ENCODE measurements around the gene NCF2.
A peak's percentile ranks its signal among the peaks of the same experiment; 100 is the strongest.

Gene NCF2

GRCh38 chr1:183582021-183582713, 8.1 kb downstream of the NCF2 start:
- no peak for DNase-seq

DNA sequence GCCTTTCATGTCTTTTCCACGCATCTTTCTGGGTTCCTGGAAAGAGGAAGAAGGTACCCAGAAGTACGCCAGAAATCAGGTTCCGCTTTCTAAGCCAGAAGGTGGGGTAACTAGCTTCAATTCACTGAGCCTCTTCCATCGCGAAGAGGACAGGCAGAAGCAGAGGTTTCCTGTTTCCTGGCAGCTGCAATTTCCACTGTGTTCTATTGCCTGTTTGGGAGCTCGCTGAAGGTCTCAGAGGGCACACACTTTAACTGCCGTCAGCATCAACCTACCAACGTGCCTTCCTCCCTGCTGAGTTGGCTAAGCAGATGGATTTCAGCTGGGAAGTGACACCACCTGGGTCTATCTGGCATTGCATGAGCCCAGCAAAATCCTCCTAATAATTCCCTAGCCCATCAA, 10.0 kb downstream of the NCF2 start:
- peak; percentile 82 for DNase-seq

DNA sequence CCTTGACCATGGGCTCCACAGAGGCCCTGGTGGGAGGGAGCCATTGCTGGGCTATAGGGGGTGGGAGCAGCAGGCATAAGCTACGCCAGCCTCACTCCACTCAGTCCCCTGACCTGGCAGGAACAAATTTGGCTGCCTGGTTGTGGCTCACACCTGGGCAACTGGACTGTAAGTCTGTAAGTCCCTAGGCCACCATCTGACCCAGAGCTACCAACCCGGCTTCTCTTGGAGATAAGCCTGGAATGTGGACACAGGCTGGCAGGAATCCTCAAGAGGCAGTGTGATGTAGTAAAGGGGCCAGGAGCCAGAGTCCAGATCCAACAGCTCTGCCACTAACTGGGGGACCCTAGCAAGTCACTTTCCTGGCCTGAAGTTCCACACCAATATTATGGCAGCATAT, 11.4 kb downstream of the NCF2 start:
- DNase-seq, result no peak

GRCh38 chr1:183577897-183578465, 12.3 kb downstream of the NCF2 start:
- DNase-seq, result no peak

GRCh38 chr1:183576537-183576936, 13.7 kb downstream of the NCF2 start:
- no peak for DNase-seq

DNA sequence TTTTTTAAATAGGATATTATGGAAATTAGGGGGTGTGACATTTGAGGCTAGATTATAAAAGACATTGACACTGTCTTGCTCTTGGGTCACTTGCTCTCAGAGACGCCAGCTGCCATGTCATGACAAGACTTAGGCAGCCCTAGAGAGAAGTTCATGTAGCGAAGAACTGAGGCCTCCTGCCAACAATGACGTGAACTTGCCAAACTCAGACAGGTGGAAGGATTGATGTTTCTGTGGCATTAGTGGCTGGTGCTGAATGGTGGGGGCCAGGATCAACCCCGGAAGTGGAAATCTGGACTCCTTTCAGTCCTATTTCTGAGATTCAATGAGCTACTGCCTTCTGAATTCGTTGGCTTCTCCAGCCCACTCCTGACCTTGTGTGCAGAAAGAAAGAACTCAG, 14.7 kb downstream of the NCF2 start:
- no peak for DNase-seq

- no peak for DNase-seq
Measured at GRCh38 chr1:183572721-183573120, 17.5 kb downstream of the NCF2 start.

GRCh38 chr1:183571678-183572268, 18.5 kb downstream of the NCF2 start:
- DNase-seq, result no peak

- DNase-seq, result no peak
Measured at GRCh38 chr1:183570451-183570850, 19.8 kb downstream of the NCF2 start.

- no peak for DNase-seq
Measured at GRCh38 chr1:183569801-183570200, 20.5 kb downstream of the NCF2 start.

DNA sequence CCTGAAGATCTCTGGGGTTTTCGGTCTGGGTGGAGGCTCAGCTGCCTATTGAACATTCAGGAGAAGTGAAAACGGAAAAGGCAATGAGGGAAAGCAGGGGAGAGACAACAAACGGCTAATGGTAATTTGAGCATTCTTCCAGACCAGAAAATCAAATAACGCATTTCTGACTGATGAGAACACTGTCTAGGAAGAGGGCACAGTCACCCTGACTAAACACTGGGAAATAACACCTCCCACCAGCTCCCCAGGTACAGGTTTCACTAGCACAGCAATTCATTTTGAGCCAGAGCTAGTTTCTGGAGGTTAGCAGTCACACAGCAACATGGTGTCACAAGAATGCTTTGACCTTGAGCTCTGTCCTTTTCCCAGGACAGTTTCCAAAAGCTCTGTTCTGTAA, 21.1 kb downstream of the NCF2 start:
- no peak for DNase-seq

DNA sequence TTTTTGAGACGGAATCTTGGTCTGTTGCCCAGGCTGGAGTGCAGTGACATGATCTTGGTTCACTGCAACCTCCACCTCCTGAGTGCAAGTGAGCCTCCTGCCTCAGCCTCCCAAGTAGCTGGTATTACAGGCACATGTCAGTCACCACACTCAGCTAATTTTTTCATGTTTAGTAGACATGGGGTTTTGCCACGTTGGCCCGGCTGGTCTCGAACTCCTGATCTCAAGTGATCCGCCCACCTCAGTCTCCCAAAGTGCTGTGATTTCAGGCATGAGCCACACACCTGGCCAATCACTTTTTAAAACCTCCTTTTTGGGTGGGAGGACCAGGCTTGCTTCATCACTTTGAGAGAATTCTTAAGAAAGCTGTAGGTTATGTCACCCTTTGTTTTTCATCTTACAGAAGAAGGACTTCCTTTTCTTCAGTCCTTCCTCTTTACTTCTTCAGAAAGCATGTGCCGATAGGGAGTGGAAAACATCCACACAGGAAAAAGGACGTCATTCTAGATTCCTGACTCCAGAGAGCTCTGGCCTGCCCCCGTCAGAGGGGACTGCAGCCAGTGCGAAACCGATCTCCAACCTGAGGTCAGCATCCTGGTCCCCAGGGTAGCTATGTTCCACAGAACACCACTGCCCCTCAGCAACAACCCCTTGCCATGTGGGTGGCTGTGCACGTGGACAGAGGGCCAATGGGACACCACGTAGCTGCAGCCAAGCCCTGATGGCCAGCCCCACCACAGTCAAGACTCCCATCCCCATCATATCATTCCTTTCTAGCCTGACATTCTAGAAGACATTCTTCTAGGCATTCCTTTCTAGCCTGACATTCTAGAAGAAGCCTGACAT, 21.9 kb downstream of the NCF2 start:
- no peak for DNase-seq

- peak; percentile 44 for DNase-seq
Measured at GRCh38 chr1:183567584-183567983, 22.7 kb downstream of the NCF2 start.

DNA sequence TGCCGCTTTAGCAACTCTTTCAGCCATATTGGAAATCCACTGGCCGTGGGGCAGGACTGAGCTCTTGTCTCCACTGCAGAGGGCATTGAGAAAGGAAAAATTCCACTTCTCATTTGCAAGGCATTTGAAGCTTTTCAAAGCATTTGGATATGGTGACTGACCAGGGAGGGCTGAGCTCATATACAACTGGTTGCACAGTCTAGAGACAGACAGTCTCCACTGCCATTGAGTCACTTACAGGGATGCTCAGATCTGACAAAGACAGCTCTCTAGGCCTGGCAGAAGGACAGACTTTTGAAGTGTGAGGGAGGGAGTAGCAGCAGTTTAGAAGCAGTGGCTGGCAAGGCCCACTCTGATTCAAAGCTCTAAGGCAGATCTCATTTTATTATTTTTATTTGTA, 24.2 kb downstream of the NCF2 start:
- DNase-seq, result no peak

DNA sequence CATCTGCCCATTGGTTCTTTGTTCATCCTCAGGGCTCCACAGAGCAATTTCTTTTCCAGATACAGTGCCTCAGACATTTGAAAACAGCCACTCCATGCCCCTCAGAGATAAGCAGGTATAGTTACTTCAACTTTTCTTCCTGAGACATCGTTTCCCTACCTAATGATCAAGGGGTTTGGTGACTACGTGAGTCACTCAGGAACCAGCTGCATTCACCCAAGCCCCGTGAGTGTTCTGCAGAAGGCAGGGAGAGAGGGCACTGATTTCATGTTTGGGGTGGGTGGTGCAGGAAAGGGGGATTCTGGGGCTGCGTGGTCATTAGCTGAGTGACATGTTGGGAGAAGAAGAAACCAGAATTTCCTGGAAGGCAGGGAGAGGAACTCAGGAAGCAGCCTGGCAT, 25.0 kb downstream of the NCF2 start:
- no peak for DNase-seq

GRCh38 chr1:183562701-183563100, 27.6 kb downstream of the NCF2 start:
- no peak for DNase-seq

DNA sequence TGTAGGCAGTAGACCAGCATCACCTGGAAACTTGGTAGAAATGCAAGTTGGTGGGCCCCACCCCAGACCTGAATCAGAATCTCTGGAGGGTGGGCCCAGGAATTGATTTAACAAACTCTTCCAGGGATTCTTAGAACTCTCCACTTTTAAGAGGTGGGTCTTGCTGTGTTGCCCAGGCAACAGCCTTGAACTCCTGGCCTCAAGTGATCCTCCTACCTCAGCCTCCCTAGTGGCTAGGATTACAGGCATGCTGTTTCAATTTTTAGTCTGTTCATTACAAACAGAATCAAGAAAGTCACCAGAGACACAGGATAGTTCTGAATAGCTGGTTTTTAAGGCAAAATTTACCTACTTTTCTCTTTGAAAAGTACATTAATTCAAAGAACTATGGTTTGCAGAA, 31.2 kb downstream of the NCF2 start:
- DNase-seq, result no peak

- peak; percentile 23 for DNase-seq
Measured at GRCh38 chr1:183554577-183554976, 35.7 kb downstream of the NCF2 start.

DNA sequence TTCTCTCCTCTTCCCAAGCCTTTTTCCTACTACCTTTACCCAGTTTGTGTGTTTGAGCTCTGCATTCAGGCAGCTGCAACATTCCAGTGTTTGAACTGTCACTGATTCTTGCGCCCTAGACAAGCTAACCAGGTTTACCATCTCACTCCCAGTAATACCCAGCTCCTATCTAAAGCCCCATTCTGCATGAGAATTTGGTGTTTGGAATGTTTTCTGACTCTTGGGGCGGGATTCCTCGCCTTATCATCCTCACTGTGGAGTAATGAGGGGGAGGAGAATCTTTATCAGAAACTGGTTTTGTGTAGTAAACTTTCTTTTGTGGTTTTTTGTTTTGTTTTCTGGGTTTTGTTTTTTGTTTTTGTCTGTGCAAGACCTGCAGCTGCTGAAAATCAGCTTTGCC, 36.5 kb downstream of the NCF2 start:
- no peak for DNase-seq

DNA sequence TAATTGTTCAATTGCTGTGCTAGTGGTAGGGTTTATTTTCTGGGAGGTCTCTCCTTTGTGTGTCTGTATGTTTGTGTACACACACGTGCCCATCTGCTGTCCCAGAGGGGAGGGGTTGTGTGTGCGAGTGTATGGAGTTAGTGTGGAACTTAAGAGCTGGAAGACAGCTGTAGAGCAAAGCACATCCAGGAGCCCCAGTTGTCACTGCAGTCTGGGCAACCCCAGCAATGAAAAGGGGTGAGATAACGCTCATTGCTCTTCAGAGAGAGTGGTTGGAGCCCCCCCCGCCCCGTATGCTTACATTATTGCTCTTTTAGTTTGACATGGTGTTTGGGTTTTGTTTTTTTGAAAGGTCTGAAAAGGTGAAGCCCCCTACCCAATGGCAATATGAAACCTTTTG, 36.9 kb downstream of the NCF2 start:
- no peak for DNase-seq

- DNase-seq, result no peak
Measured at GRCh38 chr1:183552891-183553290, 37.4 kb downstream of the NCF2 start.

DNA sequence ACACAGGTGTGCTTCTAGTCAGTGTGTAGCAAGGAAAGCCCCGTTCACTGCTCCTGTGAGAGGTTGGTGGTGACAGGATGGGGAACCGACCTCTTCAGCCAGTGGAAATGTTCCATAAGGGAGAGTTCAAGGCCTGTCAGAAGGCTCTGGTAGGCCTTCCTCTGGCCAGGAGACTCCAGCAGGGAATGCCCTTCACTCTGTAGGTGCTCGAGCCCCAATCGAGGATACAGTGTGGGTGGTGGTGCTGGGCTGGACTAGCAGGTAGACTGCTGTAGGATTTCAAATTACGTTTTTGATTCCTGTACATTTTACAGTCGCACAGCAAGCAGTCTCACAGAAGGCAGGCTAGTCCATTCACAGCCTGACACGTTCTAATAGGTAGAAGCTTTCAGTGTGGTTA, 37.8 kb downstream of the NCF2 start:
- no peak for DNase-seq

- DNase-seq, result no peak
Measured at GRCh38 chr1:183551924-183552323, 38.3 kb downstream of the NCF2 start.

GRCh38 chr1:183550915-183551314, 39.3 kb downstream of the NCF2 start:
- DNase-seq, result no peak
